HL-60/S4 (cell line): ENCODE data around the gene MED17.

Experiments used
- in situ Hi-C: fragments of 300-500 bp; cut with MboI; formaldehyde crosslinking; loops from 2 replicates; pipeline ENCODE4 v1.14.3; 2022; ENCODE audit warnings: low sequenced_read_pairs

MED17 gene

GRCh38 chr11:93814966-93815633 is 31.0 kb downstream of the MED17 start:
- in situ Hi-C loops, result no loop called here

- in situ Hi-C loops, result no loop called here
These were observed 33.6 kb downstream of the MED17 start for GRCh38 chr11:93817426-93818348.

GRCh38 chr11:93819966-93820695 is 36.0 kb downstream of the MED17 start:
- in situ Hi-C loops, result no loop called here

- in situ Hi-C loops, result no loop called here
These were observed 36.8 kb downstream of the MED17 start for GRCh38 chr11:93820847-93821246.

GRCh38 chr11:93821617-93822016 is 37.5 kb downstream of the MED17 start:
- in situ Hi-C loops, result no loop called here

GRCh38 chr11:93822359-93822758 is 38.3 kb downstream of the MED17 start:
- in situ Hi-C loops, result no loop called here

GRCh38 chr11:93823210-93823609 is 39.1 kb downstream of the MED17 start:
- in situ Hi-C loops, result no loop called here

GRCh38 chr11:93827363-93827762 is 43.3 kb downstream of the MED17 start:
- in situ Hi-C loops, result no loop called here

GRCh38 chr11:93829598-93829997 is 45.5 kb downstream of the MED17 start:
- in situ Hi-C loops, result no loop called here

GRCh38 chr11:93831343-93832127 is 47.5 kb downstream of the MED17 start:
- in situ Hi-C loops, result no loop called here

- in situ Hi-C loops, result no loop called here
These were observed 48.7 kb downstream of the MED17 start for GRCh38 chr11:93832780-93833179.

- in situ Hi-C loops, result no loop called here
These were observed 54.9 kb downstream of the MED17 start for GRCh38 chr11:93838967-93839366.

- in situ Hi-C loops, result no loop called here
These were observed 56.1 kb downstream of the MED17 start for GRCh38 chr11:93840180-93840579.

- in situ Hi-C loops, result no loop called here
These were observed 56.9 kb downstream of the MED17 start for GRCh38 chr11:93840981-93841380.

- in situ Hi-C loops, result no loop called here
These were observed 57.4 kb downstream of the MED17 start for GRCh38 chr11:93841446-93841845.

- in situ Hi-C loops, result no loop called here
These were observed 58.0 kb downstream of the MED17 start for GRCh38 chr11:93842034-93842433.

GRCh38 chr11:93842461-93842860 is 58.4 kb downstream of the MED17 start:
- in situ Hi-C loops, result no loop called here

GRCh38 chr11:93843906-93844305 is 59.8 kb downstream of the MED17 start:
- in situ Hi-C loops, result no loop called here

- in situ Hi-C loops, result no loop called here
These were observed 60.5 kb downstream of the MED17 start for GRCh38 chr11:93844568-93844967.

GRCh38 chr11:93845181-93846092 is 61.4 kb downstream of the MED17 start:
- in situ Hi-C loops, result no loop called here
